Central memory CD8-positive, alpha-beta T cell (primary cell): ENCODE results near the gene CNPPD1.
A peak's percentile ranks its signal among the peaks of the same experiment; 100 is the strongest.

Source experiments
- ATAC-seq: fragments of 150-1000 bp; cut with Tn5 transposase; replicated peaks from 2 replicates; pipeline ENCODE4 v1.10.0; 2022; ENCODE audit warnings: mild to moderate bottlenecking, moderate FRiP score, moderate number of reproducible peaks; ENCODE audit not compliant: poor library complexity, severe bottlenecking; ENCODE audit errors: extremely low read depth
- DNase-seq, 2 donors: peaks; one replicate each; pipeline ENCODE4 v3.0.0; 2021; ENCODE audit warnings: low spot score in 2 of 2
- H3K27ac Mint-ChIP-seq: one replicate; pipeline ENCODE4 v1.8.0; 2022; ENCODE audit warnings: low read depth, mild to moderate bottlenecking, moderate library complexity, mixed read lengths
- H3K27me3 Mint-ChIP-seq: one replicate; pipeline ENCODE4 v1.8.0; 2022; ENCODE audit warnings: mixed read lengths
- H3K36me3 Mint-ChIP-seq: one replicate; pipeline ENCODE4 v1.8.0; 2022; ENCODE audit warnings: mild to moderate bottlenecking, moderate library complexity, mixed read lengths; ENCODE audit not compliant: insufficient read depth
- H3K4me1 Mint-ChIP-seq: one replicate; pipeline ENCODE4 v1.8.0; 2022; ENCODE audit warnings: mixed read lengths
- H3K4me3 Mint-ChIP-seq: one replicate; pipeline ENCODE4 v1.8.0; 2022; ENCODE audit warnings: mild to moderate bottlenecking, moderate library complexity, mixed read lengths
- H3K9me3 Mint-ChIP-seq: one replicate; pipeline ENCODE4 v1.8.0; 2022; ENCODE audit warnings: mixed read lengths

Gene CNPPD1

DNA sequence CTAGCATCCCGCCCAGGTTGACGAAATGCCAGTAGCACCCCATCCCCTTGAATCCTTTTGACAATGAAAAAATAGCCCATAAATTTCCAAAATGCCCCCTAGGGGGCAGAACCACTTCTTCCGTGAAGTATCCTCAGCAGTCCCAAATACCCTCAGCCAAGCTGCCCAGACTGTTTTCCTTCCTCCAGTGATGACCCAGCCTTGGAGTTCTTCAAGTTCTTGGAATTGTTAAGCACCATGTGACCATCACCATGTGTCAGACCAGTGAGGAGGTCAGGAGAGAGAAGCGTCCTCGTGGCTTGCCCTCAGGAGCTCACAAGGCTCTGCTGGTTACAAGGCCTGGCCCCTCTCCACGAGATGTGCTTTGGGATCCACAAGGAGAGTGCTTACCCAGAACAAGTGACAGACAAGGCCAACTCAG, 5.5 kb downstream of the CNPPD1 start:
- Mint-ChIP-seq H3K27me3 (no peaks in the 10 kb centered on the region), H3K4me1 (peaks cover 32% of the 10 kb centered on the region), H3K9me3 (no peaks in the 10 kb centered on the region), H3K27ac (peak overlapping the region; percentile 79), H3K4me3 (no peak overlapping the region), H3K36me3 (peaks cover 23% of the 10 kb centered on the region)
- no peak for ATAC-seq
- DNase-seq, result no peak

GRCh38 chr2:219169930-219170654, 6.6 kb downstream of the CNPPD1 start, which contains the start of gene SLC23A3:
TSS of gene SLC23A3 (minus strand) at chr2:219170029. CDS start at chr2:219169984, 45 bp downstream.
- Mint-ChIP-seq H3K27me3 (no peaks in the 10 kb centered on the region), H3K27ac (no peak within 1 kb of the TSS), H3K9me3 (no peaks in the 10 kb centered on the region), H3K4me1 (peaks cover 32% of the 10 kb centered on the region), H3K36me3 (peaks cover 23% of the 10 kb centered on the region), H3K4me3 (no peak within 1 kb of the TSS)
- ATAC-seq (no peak), DNase-seq (no peak)

GRCh38 chr2:219168932-219169331, 7.8 kb downstream of the CNPPD1 start:
- ATAC-seq (no peak), DNase-seq (no peak)
- Mint-ChIP-seq H3K4me1 (peaks cover 21% of the 10 kb centered on the region), H3K27me3 (no peaks in the 10 kb centered on the region), H3K27ac (no peak overlapping the region), H3K4me3 (no peak overlapping the region), H3K36me3 (peaks cover 15% of the 10 kb centered on the region), H3K9me3 (no peaks in the 10 kb centered on the region)

DNA sequence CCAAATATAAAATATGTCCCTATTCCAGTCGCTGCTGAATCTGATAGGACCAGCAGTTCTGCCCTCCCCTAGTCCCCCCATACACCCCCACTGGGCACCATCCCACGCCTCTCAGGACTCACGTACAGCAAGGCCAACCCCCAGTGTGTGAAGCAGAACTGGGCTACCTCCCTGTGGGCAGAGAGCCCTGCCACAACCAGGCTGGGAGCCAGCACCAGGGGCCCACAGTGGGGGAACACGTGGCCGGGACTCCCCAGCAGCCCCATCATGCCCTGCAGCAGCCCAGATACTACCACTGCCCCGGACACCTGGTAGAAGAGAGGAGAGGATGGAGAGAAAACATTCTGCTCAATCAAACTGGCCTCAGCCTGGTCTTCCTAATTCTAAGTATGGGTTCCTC, 8.2 kb downstream of the CNPPD1 start:
- peaks cover 18% of the 10 kb centered on the region for H3K4me1 Mint-ChIP-seq
- H3K36me3 Mint-ChIP-seq, result peaks cover 13% of the 10 kb centered on the region
- ATAC-seq (no peak), DNase-seq (no peak)
- H3K27ac Mint-ChIP-seq, result no peak overlapping the region
- no peaks in the 10 kb centered on the region for H3K9me3 Mint-ChIP-seq
- no peak overlapping the region for H3K4me3 Mint-ChIP-seq
- no peaks in the 10 kb centered on the region for H3K27me3 Mint-ChIP-seq

DNA sequence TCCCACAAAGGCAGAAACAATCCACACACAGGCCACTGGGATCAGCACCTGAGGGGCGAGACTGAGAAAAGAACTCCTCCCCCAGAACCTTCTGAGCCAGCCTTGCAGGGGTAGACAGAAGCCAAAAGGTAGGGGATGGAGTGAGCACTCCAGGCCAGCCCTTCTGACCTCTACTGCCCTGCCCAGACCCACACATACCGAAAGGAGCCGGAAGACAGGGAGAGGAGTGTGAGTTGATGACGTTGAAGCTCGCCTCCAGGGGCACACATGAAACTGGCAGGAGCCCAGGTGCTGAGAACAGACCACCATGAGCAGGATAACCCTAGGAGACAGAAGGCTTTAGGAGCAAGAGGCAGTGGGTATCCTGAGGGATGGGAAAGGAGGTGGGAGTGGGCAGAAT, 8.7 kb downstream of the CNPPD1 start:
- no peaks in the 10 kb centered on the region for H3K9me3 Mint-ChIP-seq
- no peak overlapping the region for H3K4me3 Mint-ChIP-seq
- H3K4me1 Mint-ChIP-seq, result peaks cover 15% of the 10 kb centered on the region
- no peak for ATAC-seq
- H3K27ac Mint-ChIP-seq, result peak overlapping the region; percentile 65
- no peaks in the 10 kb centered on the region for H3K27me3 Mint-ChIP-seq
- peaks cover 13% of the 10 kb centered on the region for H3K36me3 Mint-ChIP-seq
- no peak for DNase-seq

- Mint-ChIP-seq H3K4me3 (no peak overlapping the region), H3K9me3 (no peaks in the 10 kb centered on the region), H3K36me3 (peaks cover 12% of the 10 kb centered on the region), H3K27me3 (no peaks in the 10 kb centered on the region), H3K27ac (no peak overlapping the region), H3K4me1 (peaks cover 11% of the 10 kb centered on the region)
- no peak for DNase-seq
- no peak for ATAC-seq
Observed at GRCh38 chr2:219165058-219165911, 11.4 kb downstream of the CNPPD1 start.

DNA sequence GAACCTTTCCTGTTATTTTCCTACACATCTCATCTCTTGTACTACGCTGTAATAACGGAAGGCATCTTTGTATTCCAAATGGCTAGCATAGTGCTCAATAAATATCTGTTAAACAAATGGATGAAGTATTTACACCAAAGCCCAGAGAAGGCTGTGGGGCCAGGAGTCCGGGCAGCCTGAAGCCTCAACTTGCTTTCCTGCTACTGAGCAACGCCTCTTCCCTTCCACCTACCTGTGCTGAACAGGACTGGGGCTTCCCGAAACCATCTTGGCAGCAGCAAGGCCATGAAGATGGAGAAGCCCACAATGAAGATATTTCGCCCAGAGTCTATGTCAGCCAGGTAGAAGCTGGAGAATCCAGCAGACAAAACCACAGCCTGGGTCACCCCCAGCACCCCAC, 13.6 kb downstream of the CNPPD1 start:
- no peak overlapping the region for H3K27ac Mint-ChIP-seq
- no peaks in the 10 kb centered on the region for H3K27me3 Mint-ChIP-seq
- no peak for ATAC-seq
- peaks cover 18% of the 10 kb centered on the region for H3K36me3 Mint-ChIP-seq
- H3K4me1 Mint-ChIP-seq, result peaks cover 18% of the 10 kb centered on the region
- H3K4me3 Mint-ChIP-seq, result no peak overlapping the region
- no peak for DNase-seq
- H3K9me3 Mint-ChIP-seq, result no peaks in the 10 kb centered on the region

GRCh38 chr2:219161097-219161496, 15.6 kb downstream of the CNPPD1 start:
- H3K4me3 Mint-ChIP-seq, result peak overlapping the region; percentile 88
- peaks cover 27% of the 10 kb centered on the region for H3K36me3 Mint-ChIP-seq
- peak overlapping the region; percentile 90 for H3K27ac Mint-ChIP-seq
- DNase-seq, result no peak
- no peaks in the 10 kb centered on the region for H3K9me3 Mint-ChIP-seq
- ATAC-seq, result no peak
- peaks cover 18% of the 10 kb centered on the region for H3K4me1 Mint-ChIP-seq
- H3K27me3 Mint-ChIP-seq, result no peaks in the 10 kb centered on the region

GRCh38 chr2:219160186-219161017, 16.3 kb downstream of the CNPPD1 start, which contains the start of gene NHEJ1:
TSS of gene NHEJ1 (minus strand) at chr2:219160815. CDS start at chr2:219158362, 2,453 bp downstream.
- Mint-ChIP-seq H3K27me3 (no peaks in the 10 kb centered on the region), H3K36me3 (peaks cover 29% of the 10 kb centered on the region), H3K4me3 (peak within 1 kb of the TSS; percentile 88), H3K4me1 (peaks cover 18% of the 10 kb centered on the region), H3K27ac (peak within 1 kb of the TSS; percentile 90), H3K9me3 (no peaks in the 10 kb centered on the region)
- ATAC-seq, result peak; percentile 92
- peak; percentile 89 to 93 for DNase-seq

- ATAC-seq, result no peak
- Mint-ChIP-seq H3K9me3 (no peaks in the 10 kb centered on the region), H3K27ac (peak overlapping the region; percentile 90), H3K4me3 (peak overlapping the region; percentile 88), H3K4me1 (peaks cover 18% of the 10 kb centered on the region), H3K27me3 (no peaks in the 10 kb centered on the region), H3K36me3 (peaks cover 31% of the 10 kb centered on the region)
- DNase-seq, result no peak
Observed at GRCh38 chr2:219159771-219160185, 16.9 kb downstream of the CNPPD1 start.

DNA sequence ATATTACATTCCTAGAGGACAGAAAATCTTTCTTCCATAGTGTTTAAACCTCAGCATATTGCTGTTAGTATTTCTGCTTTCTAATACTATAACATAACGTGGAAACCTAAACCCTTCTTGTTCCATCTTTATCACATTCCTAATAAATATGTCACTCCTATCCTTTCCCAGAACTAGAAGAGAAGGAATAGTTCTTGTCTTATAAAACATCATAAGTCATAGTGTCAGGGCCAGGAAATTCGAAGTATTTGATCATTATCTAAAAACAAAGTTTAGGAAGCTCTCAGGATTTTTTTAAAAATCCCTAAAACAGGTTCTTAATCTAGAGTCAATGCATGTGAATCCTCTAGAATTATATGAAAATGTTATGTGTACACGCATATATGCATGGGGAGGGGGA, 18.1 kb downstream of the CNPPD1 start:
- peaks cover 18% of the 10 kb centered on the region for H3K4me1 Mint-ChIP-seq
- no peak for ATAC-seq
- no peak overlapping the region for H3K27ac Mint-ChIP-seq
- H3K9me3 Mint-ChIP-seq, result no peaks in the 10 kb centered on the region
- H3K27me3 Mint-ChIP-seq, result no peaks in the 10 kb centered on the region
- H3K4me3 Mint-ChIP-seq, result no peak overlapping the region
- DNase-seq, result no peak
- H3K36me3 Mint-ChIP-seq, result peaks cover 31% of the 10 kb centered on the region

DNA sequence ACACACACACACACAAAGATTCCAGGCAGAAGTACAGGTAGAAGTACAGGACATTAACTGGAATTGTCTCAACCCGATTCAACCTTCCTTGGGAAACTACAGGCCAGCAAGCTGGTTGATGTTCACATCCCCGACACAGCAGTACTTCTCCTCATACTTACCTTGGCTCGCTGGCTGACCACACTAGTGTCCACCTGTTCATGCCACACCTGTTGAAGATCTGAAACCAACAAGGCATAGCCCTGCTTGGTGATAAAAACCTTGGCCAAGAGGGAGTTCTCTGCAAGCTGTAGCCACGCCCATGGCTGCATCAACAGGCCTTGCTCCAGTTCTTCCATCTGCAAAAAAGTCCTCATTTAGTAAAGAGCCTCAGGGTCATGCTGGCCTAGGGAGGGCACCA, 18.7 kb downstream of the CNPPD1 start:
- no peak overlapping the region for H3K4me3 Mint-ChIP-seq
- no peak overlapping the region for H3K27ac Mint-ChIP-seq
- H3K4me1 Mint-ChIP-seq, result peaks cover 18% of the 10 kb centered on the region
- peaks cover 33% of the 10 kb centered on the region for H3K36me3 Mint-ChIP-seq
- DNase-seq, result no peak
- H3K9me3 Mint-ChIP-seq, result no peaks in the 10 kb centered on the region
- H3K27me3 Mint-ChIP-seq, result no peaks in the 10 kb centered on the region
- ATAC-seq, result no peak
